Subcutaneous adipose tissue (tissue), 4 donors: ENCODE data around the gene SLC9A5. TPM values are rescaled to one million over a fixed set of nuclear protein-coding genes. Genes with fewer than 3 reads are reported as not detected.

ENCODE experiments used
- CTCF ChIP-seq: fragments of 450-650 bp; IDR thresholded peaks from one replicate; pipeline ENCODE4 v1.5.1; 2016; ENCODE audit warnings: low read depth, mild to moderate bottlenecking, control low read depth, antibody characterized with exemption, moderate library complexity
- total RNA-seq, 4 donors: library from RNA; depleted of rRNA; stranded (reverse); fragments of >200 nt; gene quantifications; one replicate each; pipeline ENCODE4 v1.1.0, GENCODE V29; 2016

Gene SLC9A5
- total RNA-seq, 4 donors from 2014 or later, result 1.0 to 2.3 (median 1.3) TPM; not detected in 1

GRCh38 chr16:67209565-67209964 is 39.2 kb upstream of the SLC9A5 start:
- TF ChIP-seq CTCF, result no peak

- no peak for TF ChIP-seq CTCF
Observed at GRCh38 chr16:67210069-67210937, 38.5 kb upstream of the SLC9A5 start.

GRCh38 chr16:67211674-67212073 is 37.1 kb upstream of the SLC9A5 start:
- no peak for TF ChIP-seq CTCF

- no peak for TF ChIP-seq CTCF
Observed at GRCh38 chr16:67212766-67213165, 36.0 kb upstream of the SLC9A5 start.

- no peak for TF ChIP-seq CTCF
Observed at GRCh38 chr16:67213197-67214019, 35.4 kb upstream of the SLC9A5 start.

GRCh38 chr16:67215706-67216105 is 33.1 kb upstream of the SLC9A5 start:
- TF ChIP-seq CTCF, result no peak
